Colon (tissue), 2 donors: ENCODE measurements around the gene RFESD.
"Not testable (repeated sequence)": the region's sequence is repeated elsewhere in the genome, so short reads cannot be mapped to it uniquely, and the experiment has no call there.

ENCODE experiments used
- FAIRE-seq: peaks from 2 replicates; lab custom pipeline; 2012; peaks lifted over from hg19 to GRCh38; lab: Jason Lieb, UNC
- donor health status: control.
- donor health status: control.

The RFESD gene

GRCh38 chr5:95628933-95629332 lies 17.6 kb upstream of the RFESD start:
- FAIRE-seq, result no peak

- no peak for FAIRE-seq
Measured at GRCh38 chr5:95630394-95630917, 16.1 kb upstream of the RFESD start.

GRCh38 chr5:95631255-95631958 lies 15.2 kb upstream of the RFESD start:
- no peak for FAIRE-seq

GRCh38 chr5:95631991-95632675 lies 14.4 kb upstream of the RFESD start:
- FAIRE-seq, result no peak

GRCh38 chr5:95632942-95633341 lies 13.6 kb upstream of the RFESD start:
- not testable (repeated sequence) for FAIRE-seq

- no peak for FAIRE-seq
Measured at GRCh38 chr5:95633671-95634070, 12.9 kb upstream of the RFESD start.

- FAIRE-seq, result no peak
Measured at GRCh38 chr5:95634081-95634480, 12.5 kb upstream of the RFESD start.

GRCh38 chr5:95638632-95639031 lies 7.9 kb upstream of the RFESD start:
- FAIRE-seq, result no peak

GRCh38 chr5:95641741-95642220 lies 4.8 kb upstream of the RFESD start:
- no peak for FAIRE-seq

GRCh38 chr5:95643152-95643551 lies 3.4 kb upstream of the RFESD start:
- no peak for FAIRE-seq

- no peak for FAIRE-seq
Measured at GRCh38 chr5:95644351-95645042, 2.1 kb upstream of the RFESD start.

- FAIRE-seq, result not testable (repeated sequence)
Measured at GRCh38 chr5:95646226-95646568, 380 bp upstream of the RFESD start.

GRCh38 chr5:95647886-95648860 lies 1.6 kb downstream of the RFESD start:
- no peak for FAIRE-seq

- FAIRE-seq, result no peak
Measured at GRCh38 chr5:95649274-95649673, 2.7 kb downstream of the RFESD start.

GRCh38 chr5:95649842-95650620 lies 3.5 kb downstream of the RFESD start:
- FAIRE-seq, result no peak

GRCh38 chr5:95652849-95653248 lies 6.3 kb downstream of the RFESD start:
- no peak for FAIRE-seq

GRCh38 chr5:95654196-95654595 lies 7.6 kb downstream of the RFESD start:
- FAIRE-seq, result no peak

- no peak for FAIRE-seq
Measured at GRCh38 chr5:95655575-95655974, 9.0 kb downstream of the RFESD start.

- FAIRE-seq, result no peak
Measured at GRCh38 chr5:95660060-95660459, 13.5 kb downstream of the RFESD start.

- no peak for FAIRE-seq
Measured at GRCh38 chr5:95662946-95663345, 16.4 kb downstream of the RFESD start.

- peak; percentile 82 for FAIRE-seq
Measured at GRCh38 chr5:95664204-95664786, 17.7 kb downstream of the RFESD start.
